GM21529 (cell line): ENCODE results near the gene EPN1.

Experiments used
- ATAC-seq: cut with Tn5 transposase; IDR thresholded peaks from one replicate; pipeline ENCODE4 v1.9.1; 2021; ENCODE audit not compliant: unreplicated experiment

EPN1 gene

GRCh38 chr19:55678121-55678671, 3.2 kb downstream of the EPN1 start:
- peak; percentile 77 for ATAC-seq

GRCh38 chr19:55679343-55680257, 4.6 kb downstream of the EPN1 start:
- no peak for ATAC-seq

- no peak for ATAC-seq
Observed at GRCh38 chr19:55680339-55681130, 5.5 kb downstream of the EPN1 start.

- ATAC-seq, result no peak
Observed at GRCh38 chr19:55681131-55682092, 6.4 kb downstream of the EPN1 start.

GRCh38 chr19:55683449-55684261, 8.6 kb downstream of the EPN1 start:
- ATAC-seq, result no peak

- no peak for ATAC-seq
Observed at GRCh38 chr19:55684946-55685681, 10.1 kb downstream of the EPN1 start.

- ATAC-seq, result no peak
Observed at GRCh38 chr19:55685776-55686175, 10.8 kb downstream of the EPN1 start.

- no peak for ATAC-seq
Observed at GRCh38 chr19:55686311-55687050, 11.5 kb downstream of the EPN1 start.

GRCh38 chr19:55687281-55688201, 12.5 kb downstream of the EPN1 start:
- no peak for ATAC-seq

- no peak for ATAC-seq
Observed at GRCh38 chr19:55688422-55689218, 13.6 kb downstream of the EPN1 start.

- no peak for ATAC-seq
Observed at GRCh38 chr19:55689411-55690108, 14.5 kb downstream of the EPN1 start.

- ATAC-seq, result no peak
Observed at GRCh38 chr19:55690109-55690768, 15.2 kb downstream of the EPN1 start.

GRCh38 chr19:55690769-55691545, 15.9 kb downstream of the EPN1 start:
- no peak for ATAC-seq
